UCSD-AML1 (cell line): ENCODE measurements around the gene MKI67.
A peak's percentile ranks its signal among the peaks of the same experiment; 100 is the strongest.
"Not testable (repeated sequence)": the region's sequence is repeated elsewhere in the genome, so short reads cannot be mapped to it uniquely, and the experiment has no call there.

Experiments
- DNase-seq: peaks from one replicate; lab custom pipeline; 2025; ENCODE audit not compliant: unreplicated experiment; lab: John Stamatoyannopoulos, UW

Gene MKI67

GRCh38 chr10:128150561-128150960 is 24.3 kb upstream of the MKI67 start:
- no peak for DNase-seq

- DNase-seq: peak; percentile 80
These were observed 23.8 kb upstream of the MKI67 start for GRCh38 chr10:128150045-128150493.

DNA sequence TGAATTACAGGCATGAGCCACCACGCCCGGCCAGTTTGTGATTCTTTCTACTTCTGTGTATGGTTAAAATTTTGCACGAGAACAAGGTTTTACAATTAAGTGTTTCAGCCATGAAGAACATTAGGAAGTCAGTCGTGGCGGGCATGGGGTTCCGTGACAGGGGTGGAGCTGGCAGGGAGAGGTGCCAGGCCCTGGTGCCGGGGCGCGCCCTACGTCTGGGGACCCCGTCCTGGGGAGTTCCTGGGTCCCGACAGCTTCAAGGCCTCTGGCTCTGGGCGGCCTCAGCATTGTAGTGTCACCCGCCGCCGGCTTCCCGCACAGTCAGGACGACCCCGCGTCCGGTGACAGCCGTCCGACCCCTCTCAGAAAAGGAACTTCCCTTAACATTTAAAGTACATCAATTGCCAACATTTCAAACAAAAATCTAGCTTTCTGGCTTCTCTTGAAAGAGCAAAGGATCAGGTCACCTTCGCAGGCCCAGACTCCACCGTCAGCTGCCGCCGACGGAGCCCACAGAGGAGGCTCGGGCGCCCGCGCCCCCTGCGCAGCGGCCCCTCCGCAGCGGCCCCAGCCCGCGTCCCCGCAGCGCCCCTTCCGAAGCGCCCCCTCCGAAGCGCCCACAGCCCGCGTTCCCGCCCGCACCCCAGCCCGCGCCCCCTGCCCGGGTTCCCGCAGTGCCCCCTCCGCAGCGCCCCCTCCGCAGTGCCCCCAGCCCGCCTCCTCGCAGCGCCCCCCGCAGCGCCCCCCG is 23.2 kb upstream of the MKI67 start:
- no peak for DNase-seq

- DNase-seq: no peak
These were observed 21.4 kb upstream of the MKI67 start for GRCh38 chr10:128147669-128148068.

GRCh38 chr10:128147064-128147463 is 20.8 kb upstream of the MKI67 start:
- DNase-seq: no peak

DNA sequence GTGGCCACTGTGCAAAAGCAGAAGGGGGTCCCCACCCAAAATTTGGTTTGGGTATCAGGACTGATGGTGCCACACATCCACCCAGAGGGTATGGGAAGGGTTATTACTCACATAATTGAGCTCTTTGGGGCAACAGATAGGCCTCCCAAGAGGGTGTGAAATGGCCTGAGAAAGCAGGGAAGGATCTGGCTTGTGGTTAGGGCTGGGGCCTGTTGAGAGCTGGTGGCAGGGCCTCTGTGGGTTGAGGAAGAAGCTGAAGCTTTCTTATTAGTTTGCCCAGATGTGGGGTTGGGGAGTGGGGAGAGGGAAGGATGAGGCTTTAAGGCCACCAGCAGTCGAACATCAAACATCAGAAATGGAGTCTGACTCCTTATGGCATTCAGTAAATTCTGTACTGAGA is 18.3 kb upstream of the MKI67 start:
- DNase-seq: peak; percentile 36

GRCh38 chr10:128143531-128143930 is 17.3 kb upstream of the MKI67 start:
- no peak for DNase-seq

DNA sequence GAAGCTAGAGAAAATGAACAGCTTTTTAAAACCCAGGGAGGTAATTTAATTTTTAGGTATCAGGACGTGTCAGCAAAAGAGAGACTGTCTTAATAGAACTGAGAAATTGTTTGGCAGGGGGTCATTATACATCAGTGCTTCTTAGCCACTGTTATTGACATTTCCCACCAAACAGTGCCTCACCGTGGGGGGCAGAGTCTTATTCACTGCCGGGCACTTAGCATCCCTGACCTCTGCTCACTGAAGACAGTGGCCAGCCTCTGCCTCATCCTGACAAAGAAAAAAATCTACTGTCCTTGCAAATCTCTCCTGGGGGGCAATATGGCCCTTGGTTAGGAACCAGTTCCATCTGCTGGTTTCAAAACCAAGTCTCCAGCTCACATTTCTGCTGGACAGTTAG is 14.2 kb upstream of the MKI67 start:
- DNase-seq: no peak

GRCh38 chr10:128138429-128138828 is 12.2 kb upstream of the MKI67 start:
- not testable (repeated sequence) for DNase-seq

- no peak for DNase-seq
These were observed 11.7 kb upstream of the MKI67 start for GRCh38 chr10:128137877-128138276.

- no peak for DNase-seq
These were observed 3.8 kb upstream of the MKI67 start for GRCh38 chr10:128130051-128130450.

DNA sequence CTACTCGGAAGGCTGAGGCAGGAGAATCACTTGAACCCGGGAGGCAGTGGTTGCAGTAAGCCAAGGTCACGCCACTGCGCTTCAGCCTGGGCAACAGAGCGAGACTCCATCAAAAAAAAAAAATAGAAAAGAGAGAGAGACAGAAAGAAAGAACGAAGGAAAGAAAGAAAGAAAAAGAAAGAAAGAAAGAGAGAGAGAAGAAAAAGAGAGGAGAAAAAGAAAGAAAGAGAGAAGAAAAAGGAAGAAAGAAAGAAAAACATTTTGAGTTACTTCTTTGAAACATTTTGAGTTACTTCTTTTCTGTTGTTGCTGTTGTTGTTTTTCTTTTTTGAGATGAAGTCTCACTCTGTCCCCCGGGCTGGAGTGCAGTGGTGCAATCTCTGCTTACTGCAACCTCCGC is 2.4 kb upstream of the MKI67 start:
- DNase-seq: no peak

DNA sequence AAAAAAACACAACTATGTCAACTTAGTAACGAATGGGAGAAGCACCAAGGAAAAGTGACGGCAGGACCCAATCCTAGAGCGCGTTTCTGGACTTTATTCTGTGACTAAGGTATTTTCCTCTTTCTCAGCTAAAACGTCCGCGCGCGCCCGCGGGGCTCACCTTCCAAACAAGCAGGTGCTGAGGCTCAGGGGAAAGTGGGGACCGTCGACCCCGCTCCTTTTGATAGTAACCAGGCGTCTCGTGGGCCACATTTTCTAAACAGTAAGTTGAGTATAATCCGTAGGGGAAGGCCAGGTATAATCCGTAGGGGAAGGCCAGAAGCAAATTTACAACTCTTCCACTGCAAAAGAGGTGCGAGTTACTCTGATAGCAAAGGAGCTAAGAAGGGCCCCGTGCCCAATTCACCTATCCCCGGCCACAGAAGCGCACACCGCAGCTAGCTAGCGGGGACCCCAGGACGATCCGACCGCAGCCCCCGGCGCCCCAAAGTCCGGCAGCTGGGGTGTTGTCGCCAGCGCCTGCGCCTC is 743 bp downstream of the MKI67 start:
- DNase-seq: no peak

GRCh38 chr10:128124813-128125403 is 1.3 kb downstream of the MKI67 start:
- DNase-seq: no peak

GRCh38 chr10:128123846-128124245 is 2.4 kb downstream of the MKI67 start:
- no peak for DNase-seq

DNA sequence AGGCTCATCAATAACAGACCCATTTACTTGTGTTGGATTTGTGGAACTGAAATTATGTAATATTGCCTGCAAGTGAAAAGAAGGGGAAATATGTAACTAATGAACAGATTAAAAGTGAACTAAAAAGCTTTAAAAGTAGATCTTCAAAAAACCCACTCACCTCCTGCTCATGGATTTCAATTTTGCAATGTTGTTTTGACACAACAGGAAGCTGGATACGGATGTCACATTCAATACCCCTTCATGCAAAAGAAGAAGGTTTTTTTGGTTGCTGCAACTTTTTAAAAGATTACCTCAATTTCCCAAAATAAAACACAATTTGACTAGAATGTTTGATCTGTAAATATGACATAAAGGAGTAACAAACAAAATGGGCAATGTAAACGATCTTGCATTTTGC is 3.3 kb downstream of the MKI67 start:
- DNase-seq: no peak

- DNase-seq: no peak
These were observed 4.3 kb downstream of the MKI67 start for GRCh38 chr10:128121750-128122412.

DNA sequence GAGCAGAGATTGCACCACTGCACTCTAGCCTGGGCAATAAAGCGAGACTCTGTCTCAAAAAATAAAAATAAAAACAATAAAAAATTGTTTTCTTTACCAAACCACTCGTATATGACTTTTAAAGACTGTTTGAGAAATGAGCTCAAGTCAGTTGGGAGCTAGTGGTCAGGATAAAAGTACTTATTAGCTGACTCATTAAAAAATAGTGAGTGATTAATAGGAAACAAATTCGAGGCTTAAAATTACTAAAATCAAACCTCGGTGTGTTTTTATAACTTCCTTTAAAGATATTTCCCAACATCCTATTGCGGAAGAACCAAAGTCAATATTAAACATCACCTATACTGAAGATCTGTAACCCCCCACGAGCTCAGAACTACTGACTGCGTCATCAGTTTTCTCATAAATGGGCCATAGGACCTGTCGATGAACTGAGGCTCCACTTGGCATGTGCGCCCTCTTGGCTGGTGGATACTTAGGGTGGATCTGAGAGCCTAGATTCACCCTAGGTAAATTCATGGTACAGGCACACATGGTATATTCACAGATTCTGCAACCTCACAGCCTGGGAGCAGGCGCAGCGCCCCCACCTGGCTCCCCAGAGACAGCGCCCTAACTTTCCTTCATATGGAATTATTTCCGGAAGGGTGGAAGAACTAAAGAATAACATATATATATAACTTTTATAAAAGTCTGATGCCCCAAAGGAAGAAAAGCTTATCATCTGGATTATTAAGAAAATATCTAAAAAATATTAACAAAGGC is 9.2 kb downstream of the MKI67 start:
- no peak for DNase-seq

- no peak for DNase-seq
These were observed 10.0 kb downstream of the MKI67 start for GRCh38 chr10:128116187-128116586.

- no peak for DNase-seq
These were observed 10.9 kb downstream of the MKI67 start for GRCh38 chr10:128115356-128115755.

- no peak for DNase-seq
These were observed 11.3 kb downstream of the MKI67 start for GRCh38 chr10:128114901-128115300.
